ENCODE data around the gene ZNF580.

- no peak for TF ChIP-seq CTCF (IDR thresholded peaks at IDR 0.05)
- no peak for TF ChIP-seq POLR2A (IDR thresholded peaks at IDR 0.05)
These were observed 4.2 kb downstream of the ZNF580 start for GRCh38 chr19:55644842-55645511.

Data from sigmoid colon (tissue), 3 donors.